Endothelial cell of umbilical vein (primary cell): Measurements from ENCODE around the gene METTL16. TPM values are rescaled to one million over a fixed set of nuclear protein-coding genes. Genes with fewer than 3 reads are reported as not detected.

Experiments used
- BruUV-seq: library from RNA; stranded (reverse); fragments of 400-500 nt; replicated peaks from 2 replicates; lab custom pipeline; 2021; lab: Mats Ljungman, UMichigan
- CTCF ChIA-PET: fragments of 300-600, 350-600 bp; sonication (Branson Sonifier 250); formaldehyde crosslinking; loops from one replicate; lab custom pipeline; 2021; ENCODE audit warnings: antibody characterized with exemption, inconsistent platforms; lab: Charles Lee
- POLR2A ChIA-PET: fragments of 300-600, 350-600 bp; sonication (Branson Sonifier 250); formaldehyde crosslinking; loops from one replicate; lab custom pipeline; 2021; ENCODE audit warnings: antibody characterized with exemption, inconsistent platforms; lab: Charles Lee
- DNase-seq: peaks from one replicate; pipeline ENCODE4 v3.0.0-alpha.2; 2011; ENCODE audit warnings: low read depth, low spot score
- FAIRE-seq: peaks from 2 replicates; lab custom pipeline; 2011; peaks lifted over from hg19 to GRCh38; lab: Jason Lieb, UNC
- H2AFZ ChIP-seq: 2 replicates; pipeline ENCODE4 v1.6.0; 2012; ENCODE audit warnings: low read depth, low read length, control low read depth, inconsistent platforms
- H3K27ac ChIP-seq: 2 replicates; pipeline ENCODE4 v1.5.1; 2011; ENCODE audit warnings: low read depth, mild to moderate bottlenecking, control low read depth, low read length, moderate library complexity; ENCODE audit not compliant: insufficient read depth
- H3K27me3 ChIP-seq, 2 experiments: 2 replicates each; pipeline versions ENCODE4 v1.6.0 to v1.6.1; 2011; ENCODE audit warnings: low read length in 2 of 2, mixed read lengths in 1 of 2; ENCODE audit not compliant: control insufficient read depth in 2 of 2, insufficient read depth in 2 of 2
- H3K36me3 ChIP-seq, 2 experiments: 2 replicates in 1 of 2; 3 replicates in 1 of 2; pipeline ENCODE4 v1.5.1; 2011; ENCODE audit warnings: low read length in 2 of 2, mild to moderate bottlenecking in 1 of 2, moderate library complexity in 1 of 2; ENCODE audit not compliant: control insufficient read depth in 2 of 2, insufficient read depth in 2 of 2; ENCODE audit errors: extremely low read depth in 1 of 2
- H3K4me1 ChIP-seq: 3 replicates; pipeline ENCODE4 v1.5.1; 2011; ENCODE audit warnings: mild to moderate bottlenecking, low read length; ENCODE audit not compliant: control insufficient read depth, insufficient read depth; ENCODE audit errors: extremely low read depth
- H3K4me2 ChIP-seq: 2 replicates; pipeline ENCODE4 v1.6.1; 2011; ENCODE audit warnings: low read length, control low read depth, mixed read lengths; ENCODE audit not compliant: insufficient read depth
- H3K4me3 ChIP-seq, 3 experiments: fragments of 200-600 bp in 1 of 3; sonication (generic), shearing (Covaris generic) in 1 of 3; replicated peaks in 1 of 3; 2 replicates each; pipeline ENCODE4 v1.5.1; 2011 to 2016; ENCODE audit warnings: control low read depth in 3 of 3, low read length in 3 of 3, mild to moderate bottlenecking in 2 of 3, inconsistent platforms in 1 of 3, low read depth in 1 of 3, moderate library complexity in 1 of 3; ENCODE audit not compliant: insufficient read depth in 1 of 3
- H3K79me2 ChIP-seq: 2 replicates; pipeline ENCODE4 v1.6.0; 2012; ENCODE audit warnings: low read length, inconsistent platforms; ENCODE audit not compliant: control insufficient read depth, insufficient read depth
- H3K9ac ChIP-seq: replicated peaks from 2 replicates; pipeline ENCODE3; 2011; ENCODE audit warnings: low read length, control low read depth; ENCODE audit not compliant: insufficient read depth; ENCODE audit errors: extremely low read depth
- H3K9me1 ChIP-seq: replicated peaks from 3 replicates; pipeline ENCODE4 v1.6.0; 2011; ENCODE audit warnings: mild to moderate bottlenecking, low read length; ENCODE audit not compliant: control insufficient read depth, insufficient read depth; ENCODE audit errors: extremely low read depth
- H3K9me3 ChIP-seq: replicated peaks from 2 replicates; pipeline ENCODE4 v1.5.1; 2012; ENCODE audit warnings: low read length, inconsistent platforms; ENCODE audit not compliant: control insufficient read depth, insufficient read depth
- H4K20me1 ChIP-seq: replicated peaks from 2 replicates; pipeline ENCODE3; 2011; ENCODE audit warnings: mild to moderate bottlenecking, low read length; ENCODE audit not compliant: control insufficient read depth, insufficient read depth; ENCODE audit errors: extremely low read depth
- EZH2 ChIP-seq: IDR thresholded peaks from 2 replicates; pipeline ENCODE4 v1.6.1; 2012; ENCODE audit warnings: borderline replicate concordance, low read depth, mild to moderate bottlenecking, moderate library complexity, low read length, inconsistent platforms; ENCODE audit not compliant: severe bottlenecking
- FOS ChIP-seq: IDR thresholded peaks from 2 replicates; pipeline ENCODE4 v1.6.1; 2011; ENCODE audit warnings: mild to moderate bottlenecking, low read length, moderate library complexity, borderline replicate concordance; ENCODE audit not compliant: insufficient read depth
- GATA2 ChIP-seq: IDR thresholded peaks from 2 replicates; pipeline ENCODE4 v1.7.0; 2011; ENCODE audit warnings: low read depth, mild to moderate bottlenecking, moderate library complexity, mixed read lengths, low read length; ENCODE audit not compliant: insufficient read length, insufficient read depth
- JUN ChIP-seq: IDR thresholded peaks from 2 replicates; pipeline ENCODE4 v1.6.1; 2011; ENCODE audit warnings: borderline replicate concordance, low read depth; ENCODE audit not compliant: insufficient read length, insufficient read depth
- MYC ChIP-seq: IDR thresholded peaks from one replicate; pipeline ENCODE4 v1.6.1; 2011; ENCODE audit warnings: mild to moderate bottlenecking, low read depth, low read length
- POLR2A ChIP-seq: IDR thresholded peaks from 2 replicates; pipeline ENCODE4 v1.6.1; 2012; ENCODE audit warnings: low read depth, mild to moderate bottlenecking, control low read depth, low read length
- POLR2AphosphoS5 ChIP-seq: IDR thresholded peaks from 2 replicates; pipeline ENCODE4 v1.6.1; 2012; ENCODE audit warnings: low read depth, mild to moderate bottlenecking, control low read depth, low read length, moderate library complexity; ENCODE audit not compliant: insufficient read depth
- dilution Hi-C: fragments of 300-500 bp; cut with MboI; formaldehyde crosslinking; loops from one replicate; pipeline ENCODE4 v1.15.0; 2019; ENCODE audit warnings: low sequenced_read_pairs; ENCODE audit not compliant: extremely low pct_ligation_motif_present
- intact Hi-C: fragments of 100-400 bp; cut with micrococcal nuclease; formaldehyde crosslinking; loops from one replicate; pipeline ENCODE4 v1.10.0; 2022
- polyA plus RNA-seq, 4 experiments: library from polyadenylated mRNA; depleted of rRNA in 3 of 4; stranded (reverse) in 3 of 4; unstranded in 1 of 4; fragments of >200 nt; gene quantifications; 2 replicates each; pipeline versions ENCODE4 v1.2.1 to v1.2.3, GENCODE V29; 2011 to 2012; ENCODE audit warnings: missing spikeins in 1 of 4
- total RNA-seq: library from RNA; stranded (reverse); gene quantifications from 2 replicates; pipeline ENCODE4 v1.2.3, GENCODE V29; 2021
- TF ChIP-seq, protein P1 (sequence below), 2 donors: IDR thresholded peaks; 1 replicate in 1 of 2; 2 replicates in 1 of 2; pipeline ENCODE4 v1.5.1; 2011; ENCODE audit warnings: low read length in 2 of 2, mild to moderate bottlenecking in 2 of 2, moderate library complexity in 2 of 2, control low read depth in 1 of 2, inconsistent platforms in 1 of 2, low read depth in 1 of 2; ENCODE audit not compliant: insufficient read depth in 1 of 2; ENCODE audit errors: extremely low read depth in 1 of 2
- TF ChIP-seq, protein P2 (sequence below): IDR thresholded peaks from 2 replicates; pipeline ENCODE4 v1.6.1; 2011; ENCODE audit not compliant: insufficient read depth, insufficient read length

Gene METTL16
- total and polyA plus RNA-seq, 2 donors (not counting 3 experiments of a cell fraction or from before 2014, with no cell fraction given), result 11.0 to 24.7 TPM

DNA sequence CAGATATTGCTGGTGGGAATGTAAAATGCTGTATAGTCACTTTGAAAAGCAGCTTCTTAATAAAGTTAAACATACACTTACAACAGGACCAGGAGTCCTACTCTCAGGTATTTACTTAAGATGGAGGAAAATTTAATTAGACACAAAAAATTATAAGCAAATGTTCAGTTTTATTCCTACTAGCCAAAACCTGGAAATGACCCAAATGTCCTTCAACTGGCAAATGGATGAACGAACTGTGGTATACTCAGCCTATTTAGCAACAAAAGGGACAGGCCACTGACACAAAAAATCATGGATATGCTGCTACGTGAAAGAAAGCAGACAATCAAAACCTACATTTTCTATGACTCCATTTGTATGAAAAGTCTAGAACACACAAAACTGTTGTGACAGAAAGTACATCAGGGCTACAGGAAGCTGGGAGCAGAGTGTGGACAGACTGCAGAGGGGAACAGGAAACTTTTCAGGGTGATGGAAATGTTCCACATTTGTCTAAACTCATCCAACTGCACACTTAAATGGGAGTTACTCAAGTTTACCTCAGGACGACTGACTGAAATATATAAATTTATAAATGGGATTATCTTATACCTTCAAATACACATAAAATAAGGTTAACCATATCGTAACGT, 61.6 kb downstream of the METTL16 start:
- Histone ChIP-seq H3K9me3 (no peaks in the 10 kb centered on the region), H3K9ac (no peak overlapping the region), H3K4me3 (no peak overlapping the region), H4K20me1 (no peaks in the 10 kb centered on the region), H3K9me1 (no peaks in the 10 kb centered on the region), H2AFZ (no peak overlapping the region), H3K27ac (no peak overlapping the region), H3K27me3 (no peaks in the 10 kb centered on the region), H3K4me2 (no peak overlapping the region), H3K36me3 (no peaks in the 10 kb centered on the region), H3K4me1 (no peaks in the 10 kb centered on the region), H3K79me2 (no peaks in the 10 kb centered on the region)
- TF ChIP-seq, protein P1, sequence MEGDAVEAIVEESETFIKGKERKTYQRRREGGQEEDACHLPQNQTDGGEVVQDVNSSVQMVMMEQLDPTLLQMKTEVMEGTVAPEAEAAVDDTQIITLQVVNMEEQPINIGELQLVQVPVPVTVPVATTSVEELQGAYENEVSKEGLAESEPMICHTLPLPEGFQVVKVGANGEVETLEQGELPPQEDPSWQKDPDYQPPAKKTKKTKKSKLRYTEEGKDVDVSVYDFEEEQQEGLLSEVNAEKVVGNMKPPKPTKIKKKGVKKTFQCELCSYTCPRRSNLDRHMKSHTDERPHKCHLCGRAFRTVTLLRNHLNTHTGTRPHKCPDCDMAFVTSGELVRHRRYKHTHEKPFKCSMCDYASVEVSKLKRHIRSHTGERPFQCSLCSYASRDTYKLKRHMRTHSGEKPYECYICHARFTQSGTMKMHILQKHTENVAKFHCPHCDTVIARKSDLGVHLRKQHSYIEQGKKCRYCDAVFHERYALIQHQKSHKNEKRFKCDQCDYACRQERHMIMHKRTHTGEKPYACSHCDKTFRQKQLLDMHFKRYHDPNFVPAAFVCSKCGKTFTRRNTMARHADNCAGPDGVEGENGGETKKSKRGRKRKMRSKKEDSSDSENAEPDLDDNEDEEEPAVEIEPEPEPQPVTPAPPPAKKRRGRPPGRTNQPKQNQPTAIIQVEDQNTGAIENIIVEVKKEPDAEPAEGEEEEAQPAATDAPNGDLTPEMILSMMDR (IDR thresholded peaks at IDR 0.05; ENCODE audit: extremely low read depth in 1 of 2, insufficient read depth in 1 of 2, low read depth in 1 of 2, low read length in 2 of 2), result no peak
- TF ChIP-seq EZH2, result no peak
- TF ChIP-seq JUN, result no peak
- FAIRE-seq, result no peak
- ChIA-PET CTCF (interaction anchor here (1.0 kb wide), 1 partner anchor 16 kb away, joined by 3 read pairs; no protein-coding TSS in a partner anchor), POLR2A (no interaction called here)
- no TSS peak for BruUV-seq
- dilution Hi-C loops, result no loop called here
- peak; percentile 8 for DNase-seq
- intact Hi-C loops, result no loop called here

DNA sequence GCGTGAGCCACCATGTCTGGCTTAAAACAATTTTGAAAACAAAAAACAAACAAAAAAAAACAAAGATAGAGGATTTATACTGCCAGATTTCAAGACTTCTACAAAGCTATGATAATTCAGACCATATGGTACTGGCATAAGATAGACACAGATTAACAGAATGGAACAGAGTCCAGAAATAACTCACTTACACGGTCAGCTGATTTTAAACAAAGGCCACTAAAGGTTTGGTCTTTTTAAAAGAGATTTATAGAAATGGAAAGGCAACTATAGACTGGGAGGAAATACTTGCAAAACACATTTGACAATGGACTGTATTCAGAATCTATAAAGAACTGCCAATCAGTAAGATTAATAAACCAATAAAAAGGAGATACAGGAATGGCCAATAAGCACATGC, 62.2 kb downstream of the METTL16 start:
- H3K4me1 ChIP-seq, result no peaks in the 10 kb centered on the region
- no peak overlapping the region for H3K4me3 ChIP-seq
- TF ChIP-seq MYC (no peak), JUN (no peak), FOS (no peak), POLR2AphosphoS5 (no peak), GATA2 (no peak), POLR2A (no peak), EZH2 (no peak)
- TF ChIP-seq, protein P2, sequence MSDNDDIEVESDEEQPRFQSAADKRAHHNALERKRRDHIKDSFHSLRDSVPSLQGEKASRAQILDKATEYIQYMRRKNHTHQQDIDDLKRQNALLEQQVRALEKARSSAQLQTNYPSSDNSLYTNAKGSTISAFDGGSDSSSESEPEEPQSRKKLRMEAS, result no peak
- TF ChIP-seq, protein P1 (IDR thresholded peaks at IDR 0.05; ENCODE audit: extremely low read depth in 1 of 2, insufficient read depth in 1 of 2, low read depth in 1 of 2, low read length in 2 of 2), result no peak
- no peak overlapping the region for H3K4me2 ChIP-seq
- no TSS peak for BruUV-seq
- H3K9me3 ChIP-seq, result no peaks in the 10 kb centered on the region
- FAIRE-seq (no peak), DNase-seq (no peak)
- intact Hi-C loops (no loop called here), dilution Hi-C loops (no loop called here)
- no peaks in the 10 kb centered on the region for H3K9me1 ChIP-seq
- no peaks in the 10 kb centered on the region for H3K36me3 ChIP-seq
- no peaks in the 10 kb centered on the region for H4K20me1 ChIP-seq
- no peaks in the 10 kb centered on the region for H3K27me3 ChIP-seq
- H3K9ac ChIP-seq, result no peak overlapping the region
- no peak overlapping the region for H3K27ac ChIP-seq
- ChIA-PET POLR2A (no interaction called here), CTCF (interaction anchor here (0.7 kb wide), 1 partner anchor 10 kb away, joined by 3 read pairs; no protein-coding TSS in a partner anchor)
- no peak overlapping the region for H2AFZ ChIP-seq
- H3K79me2 ChIP-seq, result no peaks in the 10 kb centered on the region
